DOHH2 (cell line): Measurements from ENCODE around the gene L3MBTL4.
"Not testable (repeated sequence)": the region's sequence is repeated elsewhere in the genome, so short reads cannot be mapped to it uniquely, and the experiment has no call there.

ENCODE experiments used
- H3F3A ChIP-seq: fragments of 200-600 bp; sonication (generic), shearing (Covaris generic); 2 replicates; pipeline ENCODE4 v1.6.0; 2016; ENCODE audit warnings: antibody characterized with exemption, mild to moderate bottlenecking; ENCODE audit not compliant: control insufficient read depth, insufficient read depth
- H3K27ac ChIP-seq: fragments of 200-600 bp; sonication (generic); 2 replicates; pipeline ENCODE4 v1.5.1; 2014; ENCODE audit warnings: low read depth, mild to moderate bottlenecking, low read length, moderate library complexity
- H3K27me3 ChIP-seq: fragments of 200-600 bp; sonication (generic); 2 replicates; pipeline ENCODE4 v1.6.1; 2014; ENCODE audit warnings: mild to moderate bottlenecking, low read length, mixed read lengths; ENCODE audit not compliant: control insufficient read depth
- H3K36me3 ChIP-seq: fragments of 200-600 bp; sonication (generic); 2 replicates; pipeline ENCODE4 v1.6.1; 2014; ENCODE audit warnings: mild to moderate bottlenecking, low read length, moderate library complexity, mixed read lengths; ENCODE audit not compliant: control insufficient read depth
- H3K4me1 ChIP-seq: fragments of 200-600 bp; sonication (generic); 2 replicates; pipeline ENCODE4 v1.6.1; 2014; ENCODE audit warnings: mild to moderate bottlenecking, low read length, mixed read lengths; ENCODE audit not compliant: control insufficient read depth
- H3K4me2 ChIP-seq: fragments of 200-600 bp; sonication (generic); 2 replicates; pipeline ENCODE4 v1.6.0; 2014; ENCODE audit warnings: mild to moderate bottlenecking, low read length, moderate library complexity
- H3K4me3 ChIP-seq: fragments of 200-600 bp; sonication (generic); 2 replicates; pipeline ENCODE4 v1.5.1; 2014; ENCODE audit warnings: mild to moderate bottlenecking, low read length, mixed read lengths
- H3K79me2 ChIP-seq: fragments of 200-600 bp; sonication (generic); 2 replicates; pipeline ENCODE4 v1.6.1; 2014; ENCODE audit warnings: mild to moderate bottlenecking, low read length, mixed read lengths; ENCODE audit not compliant: control insufficient read depth
- H3K9me2 ChIP-seq: fragments of 200-600 bp; sonication (generic); replicated peaks from 2 replicates; pipeline ENCODE4 v1.6.1; 2014; ENCODE audit warnings: mild to moderate bottlenecking, low read length, mixed read lengths; ENCODE audit not compliant: control insufficient read depth
- H3K9me3 ChIP-seq: fragments of 200-600 bp; sonication (generic); 2 replicates; pipeline ENCODE4 v1.6.1; 2014; ENCODE audit warnings: antibody characterized with exemption, low read length, mixed read lengths; ENCODE audit not compliant: control insufficient read depth, insufficient read depth
- H4K20me1 ChIP-seq: fragments of 200-600 bp; sonication (generic); 2 replicates; pipeline ENCODE4 v1.6.0; 2014; ENCODE audit warnings: low read depth, mild to moderate bottlenecking, antibody characterized with exemption, low read length, moderate library complexity; ENCODE audit not compliant: control insufficient read depth, insufficient read depth
- EZH2phosphoT487 ChIP-seq: fragments of 200-600 bp; sonication (generic); IDR thresholded peaks from 2 replicates; pipeline ENCODE4 v1.6.1; 2017; ENCODE audit warnings: borderline replicate concordance, mild to moderate bottlenecking, antibody characterized with exemption, low read length, moderate library complexity, mixed read lengths
- TF ChIP-seq, protein P1 (sequence below): fragments of 200-600 bp; sonication (generic); IDR thresholded peaks from one replicate; pipeline ENCODE4 v1.5.1; 2014; ENCODE audit warnings: antibody characterized with exemption, mild to moderate bottlenecking, low read depth, low read length; ENCODE audit not compliant: poor library complexity, severe bottlenecking

L3MBTL4 gene

DNA sequence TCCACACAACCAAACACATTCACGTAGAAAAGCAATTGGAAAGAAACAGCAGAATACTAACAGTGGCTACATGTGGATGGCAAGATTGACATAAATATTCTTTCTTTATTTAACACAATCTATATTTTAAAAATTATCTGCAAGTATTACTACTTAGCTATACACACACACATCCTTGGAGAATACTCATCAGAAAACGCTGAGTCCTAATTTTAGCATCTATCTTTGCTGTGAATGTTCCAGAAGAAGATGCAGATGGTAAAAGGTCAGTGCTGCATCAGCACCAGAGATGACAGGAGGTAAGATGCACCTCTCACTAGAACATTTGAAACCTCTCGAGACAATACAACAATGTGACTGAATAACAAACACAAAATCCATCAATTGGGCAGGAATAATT, 148.5 kb downstream of the L3MBTL4 start:
- Histone ChIP-seq H4K20me1 (no peaks in the 10 kb centered on the region), H3K4me2 (no peak overlapping the region), H3K4me3 (no peak overlapping the region), H3K27ac (no peak overlapping the region), H3K36me3 (no peaks in the 10 kb centered on the region), H3K27me3 (no peaks in the 10 kb centered on the region), H3K9me3 (no peaks in the 10 kb centered on the region; the same call in 1 of the 2 replicates), H3K79me2 (no peaks in the 10 kb centered on the region), H3K9me2 (no peaks in the 10 kb centered on the region), H3F3A (no peaks in the 10 kb centered on the region), H3K4me1 (no peaks in the 10 kb centered on the region)
- no peak for TF ChIP-seq EZH2phosphoT487
- TF ChIP-seq, protein P1, sequence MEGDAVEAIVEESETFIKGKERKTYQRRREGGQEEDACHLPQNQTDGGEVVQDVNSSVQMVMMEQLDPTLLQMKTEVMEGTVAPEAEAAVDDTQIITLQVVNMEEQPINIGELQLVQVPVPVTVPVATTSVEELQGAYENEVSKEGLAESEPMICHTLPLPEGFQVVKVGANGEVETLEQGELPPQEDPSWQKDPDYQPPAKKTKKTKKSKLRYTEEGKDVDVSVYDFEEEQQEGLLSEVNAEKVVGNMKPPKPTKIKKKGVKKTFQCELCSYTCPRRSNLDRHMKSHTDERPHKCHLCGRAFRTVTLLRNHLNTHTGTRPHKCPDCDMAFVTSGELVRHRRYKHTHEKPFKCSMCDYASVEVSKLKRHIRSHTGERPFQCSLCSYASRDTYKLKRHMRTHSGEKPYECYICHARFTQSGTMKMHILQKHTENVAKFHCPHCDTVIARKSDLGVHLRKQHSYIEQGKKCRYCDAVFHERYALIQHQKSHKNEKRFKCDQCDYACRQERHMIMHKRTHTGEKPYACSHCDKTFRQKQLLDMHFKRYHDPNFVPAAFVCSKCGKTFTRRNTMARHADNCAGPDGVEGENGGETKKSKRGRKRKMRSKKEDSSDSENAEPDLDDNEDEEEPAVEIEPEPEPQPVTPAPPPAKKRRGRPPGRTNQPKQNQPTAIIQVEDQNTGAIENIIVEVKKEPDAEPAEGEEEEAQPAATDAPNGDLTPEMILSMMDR: no peak

DNA sequence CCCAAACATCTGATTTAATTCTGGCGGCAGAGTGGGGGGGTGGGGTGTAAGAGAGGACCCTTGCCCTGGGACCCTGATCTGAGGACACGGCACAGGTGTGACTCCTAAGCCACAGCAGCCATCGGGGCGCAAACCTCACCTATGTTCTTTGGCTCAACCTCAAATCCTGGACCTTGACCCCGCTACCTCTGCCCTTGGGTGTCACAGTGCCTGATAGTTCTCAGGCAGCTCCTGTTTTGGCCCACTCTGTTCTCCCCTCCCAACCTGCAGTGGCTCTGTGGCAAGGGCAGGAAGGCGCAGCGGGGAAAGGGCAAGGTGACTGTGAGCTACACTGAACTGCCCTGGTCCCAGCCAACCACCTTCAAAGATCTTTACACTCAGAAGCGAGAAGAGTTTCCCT, 152.8 kb downstream of the L3MBTL4 start:
- Histone ChIP-seq H3F3A (no peaks in the 10 kb centered on the region), H3K9me3 (no peaks in the 10 kb centered on the region), H3K4me3 (no peak overlapping the region), H3K4me1 (no peaks in the 10 kb centered on the region), H3K9me2 (no peaks in the 10 kb centered on the region), H3K27ac (no peak overlapping the region), H4K20me1 (no peaks in the 10 kb centered on the region), H3K36me3 (no peaks in the 10 kb centered on the region), H3K4me2 (no peak overlapping the region), H3K79me2 (no peaks in the 10 kb centered on the region), H3K27me3 (no peaks in the 10 kb centered on the region)
- TF ChIP-seq EZH2phosphoT487: no peak
- TF ChIP-seq, protein P1: no peak

DNA sequence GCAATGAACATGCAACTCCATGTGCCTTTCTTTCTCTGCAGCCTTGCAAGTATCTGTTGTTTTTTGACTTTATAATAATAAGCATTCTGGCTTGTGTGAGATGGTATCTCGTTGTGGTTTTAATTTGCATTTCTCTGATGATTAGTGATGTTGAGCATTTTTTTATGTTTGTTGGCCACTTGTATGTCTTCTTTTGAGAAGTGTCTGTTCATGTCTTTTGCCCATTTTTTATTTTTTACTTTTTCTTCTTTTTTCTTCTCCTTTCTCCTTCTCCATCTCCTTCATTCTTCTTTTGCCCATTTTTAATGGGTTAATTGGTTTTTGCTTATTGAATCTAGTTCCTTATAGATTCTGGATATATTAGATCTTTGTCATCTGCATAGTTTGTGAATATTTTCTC, 155.4 kb downstream of the L3MBTL4 start:
- not testable (repeated sequence) for H3K27ac ChIP-seq, H3K4me3 ChIP-seq, H3K9me2 ChIP-seq, H3K4me1 ChIP-seq, H3K9me3 ChIP-seq, H3F3A ChIP-seq, H3K36me3 ChIP-seq, H4K20me1 ChIP-seq, H3K27me3 ChIP-seq, H3K79me2 ChIP-seq, H3K4me2 ChIP-seq

DNA sequence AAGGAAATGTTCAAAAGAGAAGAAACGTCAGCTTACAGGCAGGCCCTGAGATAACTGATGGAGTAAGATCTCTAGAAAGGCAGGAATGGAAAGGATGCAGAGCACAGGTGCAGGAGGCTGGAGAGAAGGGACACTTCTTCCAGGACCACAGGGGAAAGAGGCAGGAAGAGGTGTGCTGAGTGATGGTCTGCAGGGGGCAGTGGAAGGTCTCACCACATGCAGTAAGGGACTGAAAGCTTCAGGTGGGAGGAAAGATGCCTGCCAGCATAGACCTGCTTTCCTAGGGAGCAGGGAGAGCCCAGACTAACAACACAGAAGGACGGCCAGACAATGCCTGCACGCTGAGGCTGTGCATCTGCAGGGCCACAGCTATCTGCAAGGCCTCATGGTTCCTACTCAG, 156.8 kb downstream of the L3MBTL4 start:
- H3K27ac ChIP-seq: no peak overlapping the region
- no peaks in the 10 kb centered on the region for H3K36me3 ChIP-seq
- H3K9me2 ChIP-seq: no peaks in the 10 kb centered on the region
- H3K27me3 ChIP-seq: no peaks in the 10 kb centered on the region
- no peaks in the 10 kb centered on the region for H4K20me1 ChIP-seq
- H3K4me3 ChIP-seq: no peak overlapping the region
- H3K79me2 ChIP-seq: no peaks in the 10 kb centered on the region
- no peak overlapping the region for H3K4me2 ChIP-seq
- no peaks in the 10 kb centered on the region for H3K4me1 ChIP-seq
- no peaks in the 10 kb centered on the region for H3K9me3 ChIP-seq
- TF ChIP-seq EZH2phosphoT487: no peak
- TF ChIP-seq, protein P1: no peak
- no peaks in the 10 kb centered on the region for H3F3A ChIP-seq
